Activated gamma-delta T cell treated with anti-CD3 and anti-CD28 coated beads, Interleukin-2, amount 50 U/mL, for 16 hours (primary cell): Measurements from ENCODE around the gene ALK.
"Not testable (repeated sequence)": the region's sequence is repeated elsewhere in the genome, so short reads cannot be mapped to it uniquely, and the experiment has no call there.

Source experiments
- DNase-seq: peaks from one replicate; pipeline ENCODE4 v3.0.0-alpha.2; 2020; ENCODE audit warnings: low read depth

ALK gene

GRCh38 chr2:29841386-29842004 lies 79.9 kb downstream of the ALK start:
- DNase-seq: no peak

DNA sequence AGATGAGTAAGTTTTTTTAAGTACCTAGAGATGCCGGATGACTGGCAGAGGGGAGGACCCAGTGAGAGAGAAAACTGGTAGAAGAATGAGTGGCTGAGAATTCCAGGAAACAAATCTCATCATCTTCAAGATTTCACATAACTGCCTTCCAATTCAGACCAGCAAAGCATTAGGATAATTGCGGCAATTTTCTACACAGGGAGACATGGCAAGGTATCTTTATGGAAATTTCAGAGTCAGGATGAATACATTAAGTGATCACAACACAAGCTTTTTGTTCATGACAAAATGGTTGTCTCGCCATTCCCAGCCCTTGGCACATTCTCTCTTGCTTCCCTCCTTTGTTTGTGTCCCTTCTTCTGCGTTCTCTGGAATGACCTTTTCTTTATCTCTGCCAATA lies 82.1 kb downstream of the ALK start:
- no peak for DNase-seq

DNA sequence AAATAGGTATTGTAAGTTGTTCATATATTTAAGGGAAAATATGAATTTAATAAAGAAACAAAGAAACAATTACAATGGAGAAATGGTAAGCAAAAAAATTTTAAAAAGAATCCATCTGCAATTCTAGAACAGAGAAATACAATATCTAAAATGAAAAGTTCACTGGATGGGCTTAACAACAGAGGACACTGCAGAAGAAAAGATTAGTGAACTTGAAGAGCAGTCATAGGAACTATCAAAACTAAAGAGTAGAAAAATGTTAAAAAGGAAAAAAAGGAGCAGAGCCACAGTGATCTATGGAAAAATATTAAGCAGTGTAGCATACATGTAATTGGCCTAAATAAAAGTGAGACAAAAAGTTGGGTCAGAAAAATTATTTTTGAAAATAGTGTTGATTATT lies 83.5 kb downstream of the ALK start:
- DNase-seq: no peak

DNA sequence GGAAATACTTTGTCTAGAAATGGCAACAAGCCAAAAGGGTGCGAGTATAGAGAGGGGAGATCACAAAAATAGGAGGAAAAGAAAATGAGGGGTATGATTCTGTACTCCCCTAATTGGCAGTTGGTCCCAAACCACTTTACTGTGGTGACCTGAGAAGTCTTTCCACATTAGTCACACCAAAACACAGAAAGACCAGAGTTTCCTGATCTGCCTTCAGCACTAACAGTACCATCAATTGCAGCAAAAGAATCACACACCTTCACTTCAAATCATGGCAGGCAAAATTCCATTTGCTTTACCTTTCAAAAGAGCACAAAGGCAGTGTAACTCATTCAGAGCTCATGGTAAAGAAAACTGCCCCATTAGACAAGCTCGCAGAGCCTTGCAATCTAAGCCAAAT lies 86.8 kb downstream of the ALK start:
- no peak for DNase-seq

GRCh38 chr2:29834036-29834540 lies 87.3 kb downstream of the ALK start:
- DNase-seq: no peak

DNA sequence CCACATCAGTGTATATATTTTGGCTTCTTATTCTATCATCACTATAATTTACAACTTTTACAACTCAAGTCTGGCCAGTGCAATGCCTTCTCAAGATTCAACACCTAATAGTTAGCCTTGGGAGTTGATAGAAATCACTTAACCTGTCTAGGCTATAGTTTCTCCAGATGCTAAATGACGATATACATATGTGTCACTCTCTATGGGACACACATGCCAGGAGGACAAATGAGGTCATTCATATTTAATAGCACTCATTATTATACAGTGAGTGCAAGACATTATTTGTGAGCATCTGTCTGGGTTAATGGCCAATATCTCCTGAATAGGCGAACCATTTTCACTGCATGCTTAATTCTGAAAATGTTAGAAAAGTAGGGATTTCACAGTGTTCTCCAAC lies 89.8 kb downstream of the ALK start:
- DNase-seq: no peak

GRCh38 chr2:29829841-29830240 lies 91.5 kb downstream of the ALK start:
- no peak for DNase-seq

DNA sequence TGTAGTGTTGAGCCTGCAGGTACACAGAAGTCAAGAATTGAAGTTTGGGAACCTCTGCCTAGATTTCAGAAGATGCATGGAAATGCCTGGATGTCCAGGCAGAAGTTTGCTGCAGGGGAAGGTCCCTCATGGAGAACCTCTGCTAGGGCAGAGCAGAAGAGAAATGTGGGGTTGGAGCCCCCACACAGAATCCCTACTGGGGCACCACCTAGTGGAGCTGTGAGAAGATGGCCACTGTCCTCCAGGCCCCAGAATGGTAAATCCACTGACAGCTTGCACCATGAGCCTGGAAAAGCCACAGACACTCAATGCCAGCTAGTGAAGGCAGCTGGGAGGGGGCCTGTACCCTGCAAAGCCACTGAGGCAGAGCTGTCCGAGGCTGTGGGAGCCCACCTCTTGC lies 97.2 kb downstream of the ALK start:
- not testable (repeated sequence) for DNase-seq

DNA sequence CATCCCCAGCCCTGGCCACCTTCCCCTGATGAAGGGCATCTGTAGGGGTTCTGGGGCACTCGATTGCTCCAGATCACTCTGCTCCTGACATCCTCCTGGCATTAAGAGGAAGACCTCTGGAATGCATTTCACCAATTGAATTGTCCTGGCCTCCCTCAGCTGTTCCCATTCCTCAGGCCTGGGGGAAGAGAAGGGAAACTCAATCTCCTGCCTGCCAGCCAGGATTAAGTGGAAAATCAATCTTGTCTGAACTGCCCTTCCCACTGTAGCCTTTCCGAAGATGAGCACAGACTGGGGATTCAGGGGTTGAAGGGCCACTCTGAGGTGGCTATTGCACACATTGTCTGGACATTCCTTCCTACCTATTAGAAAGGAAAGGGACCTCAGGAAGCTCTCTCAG lies 99.8 kb downstream of the ALK start:
- DNase-seq: no peak

DNA sequence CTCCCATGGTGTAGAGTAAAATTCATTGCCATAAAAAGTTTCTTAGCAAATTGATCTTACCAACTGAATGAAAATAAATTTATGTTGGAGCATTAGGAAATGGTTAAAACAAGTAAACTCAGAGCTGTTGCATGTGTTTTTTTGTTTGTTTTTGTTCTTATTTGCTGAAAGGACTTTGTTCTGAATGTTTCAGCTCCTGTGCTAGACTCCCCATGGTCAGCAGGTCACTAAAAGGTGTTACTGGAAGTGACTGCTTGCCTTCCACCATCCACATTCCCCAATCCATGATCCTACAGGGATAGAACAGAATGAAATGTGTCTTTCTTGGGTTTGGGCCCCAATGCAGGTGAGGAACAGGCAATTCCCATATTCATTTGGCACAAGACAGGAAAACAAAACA lies 101.8 kb downstream of the ALK start:
- no peak for DNase-seq

DNA sequence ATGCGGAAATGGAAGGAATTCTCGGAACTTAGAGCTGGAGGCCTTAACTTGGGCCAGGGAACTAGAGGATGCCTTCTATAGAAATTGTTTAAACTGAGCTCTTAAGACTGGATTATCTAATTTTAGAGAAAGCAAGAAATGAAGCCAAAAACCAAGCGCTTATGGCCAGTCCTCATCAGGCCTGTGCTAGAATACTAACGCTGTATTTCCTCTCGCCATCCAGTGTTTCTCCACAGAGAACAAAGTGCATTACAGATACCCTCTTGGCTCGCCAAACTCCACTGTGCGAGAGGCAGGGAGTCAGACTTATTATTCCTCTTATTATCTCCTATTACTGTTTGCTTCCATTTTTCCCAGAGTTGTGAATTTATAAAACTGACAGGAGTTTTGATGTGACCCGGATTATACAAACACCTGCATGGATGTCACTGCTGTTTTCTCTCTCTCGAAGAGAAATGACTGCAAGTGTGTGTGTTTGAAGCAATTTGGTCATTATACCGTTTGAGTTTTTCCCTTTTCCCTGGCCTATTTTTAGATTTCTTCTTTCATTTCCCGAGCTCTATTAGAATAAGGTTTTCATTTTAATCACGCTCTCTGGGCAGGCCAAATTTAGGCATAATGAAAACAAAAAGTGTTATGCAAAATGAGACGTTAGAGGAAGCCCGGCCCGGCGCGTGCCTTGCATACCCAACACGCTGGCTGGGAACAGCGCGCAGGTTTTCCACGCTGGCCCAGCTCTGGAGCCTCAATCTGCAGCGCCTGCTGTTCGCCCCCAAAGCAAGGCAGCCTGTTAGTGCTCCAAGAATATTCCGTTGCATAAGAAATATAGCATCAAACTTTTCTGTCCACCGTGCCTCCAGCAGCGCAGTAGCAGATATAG lies 103.3 kb downstream of the ALK start:
- no peak for DNase-seq

- no peak for DNase-seq
Observed at GRCh38 chr2:29817299-29817698, 104.1 kb downstream of the ALK start.

- no peak for DNase-seq
Observed at GRCh38 chr2:29816651-29817050, 104.7 kb downstream of the ALK start.

DNA sequence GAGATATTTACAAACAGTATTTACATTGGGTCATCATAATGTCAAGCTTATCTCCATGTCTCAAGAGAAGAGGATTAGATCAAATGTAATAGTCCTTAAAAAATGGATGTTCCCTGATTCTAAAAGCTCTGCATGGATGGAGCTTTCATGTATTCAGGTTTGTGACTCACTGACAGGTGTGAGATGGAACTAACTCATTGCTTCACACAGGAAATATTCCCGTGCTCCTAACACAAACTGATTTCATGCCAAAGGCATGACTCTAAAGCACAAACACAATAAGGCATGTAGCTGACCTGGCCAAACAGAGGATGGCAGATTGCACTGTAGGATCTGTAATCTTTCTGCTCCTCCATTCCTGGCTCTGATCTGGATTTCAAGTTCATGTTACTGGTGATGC lies 110.0 kb downstream of the ALK start:
- DNase-seq: no peak

DNA sequence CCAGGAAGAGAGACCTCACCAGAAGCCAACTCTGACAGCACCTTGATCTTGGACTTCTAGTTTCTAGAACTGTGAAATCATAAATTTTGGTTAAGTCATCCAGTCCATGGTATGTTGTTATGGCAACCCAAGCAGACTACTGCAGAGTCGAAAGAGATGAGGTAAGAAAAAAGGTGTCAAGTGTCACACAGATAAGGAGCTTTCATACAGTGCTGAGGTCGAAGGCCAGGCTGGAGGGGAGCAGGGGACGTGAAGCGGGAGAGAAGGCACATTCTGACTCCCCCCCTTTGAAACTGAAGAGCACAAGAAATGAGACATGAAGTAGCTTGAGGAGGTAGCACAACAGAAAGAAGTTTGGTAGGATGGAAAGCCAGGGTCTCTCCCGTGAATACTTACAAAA lies 110.4 kb downstream of the ALK start:
- DNase-seq: no peak

GRCh38 chr2:29808321-29808720 lies 113.1 kb downstream of the ALK start:
- no peak for DNase-seq

GRCh38 chr2:29807082-29807481 lies 114.3 kb downstream of the ALK start:
- no peak for DNase-seq

DNA sequence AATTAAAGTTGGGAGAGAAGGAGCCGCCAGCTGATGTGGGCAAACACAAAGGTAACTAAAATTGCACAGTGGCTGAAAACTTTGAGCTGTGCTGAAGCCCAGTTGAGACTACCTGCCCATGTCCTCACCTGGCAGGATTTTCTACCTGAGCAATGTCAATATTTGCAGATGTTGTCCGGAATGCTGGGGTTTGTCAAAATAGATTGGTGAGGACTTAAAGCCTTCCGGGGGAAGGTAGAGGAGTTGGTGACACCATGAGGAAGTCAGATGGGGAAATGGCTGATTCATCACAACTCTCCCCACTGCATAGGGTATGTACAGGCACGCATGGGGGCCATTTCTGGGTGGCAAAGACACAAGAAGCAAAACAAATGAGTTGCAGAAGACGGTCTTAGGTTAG lies 114.9 kb downstream of the ALK start:
- no peak for DNase-seq

- no peak for DNase-seq
Observed at GRCh38 chr2:29804671-29805070, 116.7 kb downstream of the ALK start.

GRCh38 chr2:29803537-29803936 lies 117.8 kb downstream of the ALK start:
- no peak for DNase-seq

DNA sequence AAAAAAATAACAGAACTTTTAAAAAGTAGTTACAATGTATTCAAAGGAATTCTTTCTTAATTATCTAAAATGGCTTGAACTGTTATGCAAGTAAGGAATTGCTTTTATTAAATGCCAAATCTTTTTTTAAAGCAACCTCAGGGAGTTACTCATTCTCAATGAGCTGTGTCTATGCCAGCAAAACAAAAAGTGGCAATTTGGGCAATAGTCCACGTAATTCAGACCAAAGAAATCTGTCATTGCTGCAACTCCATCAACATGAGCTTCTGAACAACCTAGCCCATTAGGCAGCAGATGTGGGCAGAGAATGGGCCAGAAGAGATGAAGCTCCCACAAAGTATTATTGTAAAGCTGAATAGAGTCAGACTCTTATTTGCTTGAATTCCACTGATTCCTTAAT lies 118.4 kb downstream of the ALK start:
- no peak for DNase-seq

DNA sequence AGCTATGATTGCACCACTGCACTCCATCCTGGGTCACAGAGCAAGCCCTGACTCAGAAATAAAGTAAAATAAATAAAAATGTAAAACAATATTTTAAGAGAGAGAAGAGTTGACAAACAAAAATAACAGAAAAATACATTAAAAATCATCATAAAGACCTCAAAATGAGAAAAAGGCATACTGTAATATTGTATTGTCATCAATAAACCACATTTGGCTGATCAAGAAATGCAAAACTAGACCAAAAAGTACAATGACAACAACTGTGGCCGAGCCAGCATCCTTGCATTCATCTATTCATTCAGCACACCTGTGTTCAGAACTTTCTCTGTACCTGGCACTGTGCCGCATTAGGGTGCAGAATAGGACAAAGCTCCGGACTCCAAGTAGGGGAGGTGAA lies 121.8 kb downstream of the ALK start:
- no peak for DNase-seq

- no peak for DNase-seq
Observed at GRCh38 chr2:29797916-29798315, 123.5 kb downstream of the ALK start.

DNA sequence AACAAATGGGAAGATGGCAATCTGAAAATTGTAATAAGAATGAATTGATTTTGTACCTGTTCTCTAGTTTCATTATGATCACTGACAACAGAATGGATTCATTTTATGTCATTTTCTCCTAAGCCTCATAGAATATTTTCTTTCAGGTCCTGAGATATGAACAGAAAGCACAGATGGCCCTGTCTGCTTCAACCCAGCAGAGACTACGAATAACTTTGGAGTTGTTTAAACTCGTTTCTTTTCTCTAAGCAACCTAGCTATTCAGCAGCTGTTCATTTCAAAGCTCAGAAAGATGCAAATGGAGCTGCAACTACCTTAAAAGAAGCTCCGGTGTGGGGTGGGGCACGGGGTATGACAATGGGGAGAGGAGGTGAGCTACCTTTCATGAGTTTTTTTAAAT lies 124.9 kb downstream of the ALK start:
- no peak for DNase-seq
